GM20000 (cell line): ENCODE results near the gene BANF1.

Experiments used
- DNase-seq: peaks from one replicate; pipeline ENCODE4 v3.0.0; 2012; ENCODE audit warnings: low spot score
- CTCF ChIP-seq: IDR thresholded peaks from 2 replicates; pipeline ENCODE4 v1.5.1; 2012; ENCODE audit warnings: mild to moderate bottlenecking, control low read depth; ENCODE audit errors: extremely low read depth, missing control alignments

Gene BANF1

DNA sequence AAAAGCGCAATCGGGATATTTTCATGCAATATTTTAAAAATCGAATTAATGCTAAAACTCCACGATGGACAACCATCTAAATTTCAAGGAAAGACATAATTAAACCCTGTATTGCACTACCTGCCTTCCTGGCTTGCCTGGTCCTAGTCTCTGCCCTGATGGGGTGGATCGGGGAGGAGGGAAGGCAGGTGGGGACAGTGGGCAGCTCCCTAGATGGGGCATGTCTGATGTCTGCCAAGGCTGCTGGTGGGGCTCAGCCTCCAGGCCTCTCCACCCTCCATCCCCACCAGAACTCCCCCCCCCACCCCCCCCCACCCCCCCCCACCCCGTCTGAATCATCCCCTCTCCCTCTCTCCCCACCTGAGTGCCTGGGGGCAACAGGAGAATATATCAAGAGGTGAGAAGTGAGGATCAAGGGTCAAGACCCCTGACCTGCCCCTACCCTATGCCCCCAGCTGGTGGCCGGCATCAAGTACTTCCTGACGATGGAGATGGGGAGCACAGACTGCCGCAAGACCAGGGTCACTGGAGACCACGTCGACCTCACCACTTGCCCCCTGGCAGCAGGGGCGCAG is 10.2 kb downstream of the BANF1 start:
- peak; percentile 29 for DNase-seq
- no peak for TF ChIP-seq CTCF

DNA sequence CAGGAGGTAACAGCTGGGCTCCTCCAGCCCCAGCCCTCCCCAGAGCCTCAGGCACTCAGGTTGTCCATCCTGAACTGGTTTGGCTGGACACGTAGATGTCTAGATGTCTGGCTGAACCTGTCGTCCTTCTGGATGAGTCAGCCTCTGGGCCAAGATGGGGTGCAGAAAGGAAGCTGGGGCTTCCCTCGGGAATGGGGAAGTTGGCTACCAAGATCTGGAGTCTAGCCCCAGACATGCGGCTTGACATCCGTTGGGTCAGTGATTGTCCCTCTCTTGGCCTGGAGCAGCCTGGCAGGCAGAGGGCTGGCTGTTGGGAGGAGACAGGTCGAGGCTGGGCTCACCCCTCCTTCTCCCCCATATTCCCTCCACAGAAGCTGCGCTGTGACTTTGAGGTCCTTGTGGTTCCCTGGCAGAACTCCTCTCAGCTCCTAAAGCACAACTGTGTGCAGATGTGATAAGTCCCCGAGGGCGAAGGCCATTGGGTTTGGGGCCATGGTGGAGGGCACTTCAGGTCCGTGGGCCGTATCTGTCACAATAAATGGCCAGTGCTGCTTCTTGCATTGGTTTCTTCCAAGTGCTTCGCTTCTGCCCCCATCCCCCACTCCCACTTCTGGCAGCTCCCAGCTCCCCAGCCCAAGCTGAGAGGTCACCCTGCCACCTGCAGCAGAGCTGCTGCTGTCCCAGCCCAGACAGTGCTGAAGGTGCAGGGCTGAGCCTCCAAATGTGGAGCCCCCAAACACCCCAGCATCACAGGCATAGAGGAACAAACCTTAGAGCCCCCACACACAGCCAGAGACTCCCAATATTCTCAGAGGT is 10.9 kb downstream of the BANF1 start:
- DNase-seq: peak; percentile 25
- TF ChIP-seq CTCF: no peak

DNA sequence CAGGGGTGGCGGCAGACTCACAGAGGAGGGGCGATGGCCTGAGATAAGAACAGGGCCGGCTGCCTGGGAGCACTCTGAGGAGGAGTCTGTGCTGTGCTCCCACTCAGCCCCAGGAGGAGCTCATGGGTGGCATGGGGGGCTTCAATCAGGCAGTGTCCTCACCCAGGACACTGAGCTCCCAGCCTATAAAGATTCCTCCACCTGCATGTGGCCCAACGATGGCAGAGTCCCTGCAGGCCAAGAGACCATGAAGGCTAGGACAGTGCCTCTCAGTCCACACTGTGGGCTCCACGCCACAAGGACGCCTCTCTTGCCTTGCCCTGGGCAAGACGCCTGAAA is 11.4 kb downstream of the BANF1 start:
- no peak for TF ChIP-seq CTCF
- no peak for DNase-seq

DNA sequence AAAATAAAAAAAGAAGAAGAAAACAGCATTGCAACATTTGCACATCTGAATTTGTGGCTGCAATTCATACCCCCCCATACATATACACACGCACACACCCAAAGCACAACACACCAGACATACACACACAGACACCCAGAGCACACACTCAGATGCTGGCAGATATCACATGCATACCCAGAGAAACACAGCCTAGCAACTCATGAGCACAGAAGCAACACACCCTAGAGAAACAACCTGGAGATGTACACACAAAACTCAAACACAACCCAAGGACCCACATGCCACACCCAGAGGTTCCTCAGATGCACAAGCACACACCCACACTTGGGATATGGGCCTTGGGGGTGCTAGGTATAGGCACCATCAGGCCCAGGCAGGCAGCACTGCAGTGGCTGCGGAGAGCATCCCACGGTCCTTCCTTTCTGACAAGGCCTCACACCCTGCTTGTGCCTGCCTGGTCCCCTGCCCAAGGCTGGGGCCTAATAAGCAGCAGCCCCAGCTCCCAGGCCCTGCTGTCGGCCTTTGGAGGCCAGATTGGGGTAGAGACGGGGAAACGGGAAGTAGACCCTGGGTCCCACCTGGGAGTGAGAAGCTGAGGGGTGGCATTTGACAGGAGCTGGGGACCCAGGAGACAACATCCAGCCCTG is 12.6 kb downstream of the BANF1 start:
- peak; percentile 14 for DNase-seq
- TF ChIP-seq CTCF: no peak

GRCh38 chr11:66015454-66015881 is 13.2 kb downstream of the BANF1 start:
- no peak for DNase-seq

DNA sequence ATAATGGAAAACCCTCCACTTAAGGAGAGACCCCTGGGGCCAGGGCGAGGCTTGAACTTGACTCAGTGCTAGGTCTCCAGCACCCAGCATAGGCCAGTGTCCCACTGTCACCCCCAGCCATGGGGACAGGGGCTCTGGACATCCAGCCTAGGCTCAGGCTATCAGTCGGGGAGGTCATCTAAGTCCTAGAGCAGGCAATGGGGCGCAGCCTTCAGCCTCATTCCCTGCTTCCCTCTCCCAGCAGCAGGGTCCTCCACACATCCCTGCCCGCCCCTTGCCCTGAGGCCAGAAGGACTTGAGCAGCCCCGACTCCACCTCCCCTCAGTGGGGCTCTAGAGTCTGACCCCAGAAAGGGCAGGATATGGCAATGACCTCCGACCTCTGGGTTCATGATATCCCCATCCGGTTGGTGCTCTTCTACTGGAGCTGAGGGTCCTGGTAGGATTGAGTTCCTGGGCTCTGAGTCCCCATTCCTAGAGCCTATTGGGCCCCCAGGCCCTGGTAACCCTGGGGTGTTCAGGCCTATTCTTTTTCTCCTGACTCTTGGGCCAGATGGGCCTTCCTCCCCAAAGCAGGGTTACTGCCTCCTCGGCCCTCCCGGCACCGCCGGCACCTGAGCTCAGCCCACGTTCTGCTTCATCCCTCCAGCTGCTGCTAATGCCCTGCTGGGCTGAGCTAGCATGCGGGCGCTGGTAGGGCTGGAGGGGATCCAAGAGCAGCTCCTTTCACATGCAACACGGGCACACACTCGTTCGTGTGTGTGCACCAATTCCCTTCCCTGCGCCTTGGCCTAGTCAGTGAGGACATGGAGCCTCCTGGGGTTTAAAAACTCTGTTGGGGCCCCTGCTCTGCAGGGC is 13.9 kb downstream of the BANF1 start:
- TF ChIP-seq CTCF: no peak
- DNase-seq: no peak

More at GRCh38 chr11:66015454-66015881, 13.2 kb downstream of the BANF1 start:
- no peak for TF ChIP-seq CTCF
